ENCODE results near the gene SHANK3. TPM values are rescaled to one million over a fixed set of nuclear protein-coding genes. Genes with fewer than 3 reads are reported as not detected.

Gene SHANK3
- total and polyA plus RNA-seq, 2 of the 8 experiments (the other 6 are each of a cell fraction or from before 2014, with no cell fraction given), result 1.5 to 6.0 TPM

- H3K79me2 ChIP-seq (ENCODE audit: control insufficient read depth in 1 of 2, insufficient read depth in 2 of 2, low read length in 2 of 2), result no peaks in the 10 kb centered on the region
- no peaks in the 10 kb centered on the region for H3K79me1 ChIP-seq (ENCODE audit: low read depth, low read length)
- no peak overlapping the region for H3K14ac ChIP-seq (ENCODE audit: insufficient read length)
- no peak overlapping the region for H2BK15ac ChIP-seq (ENCODE audit: low read length)
- CTCF ChIA-PET (ENCODE audit: partially characterized antibody), result interaction anchor here (0.7 to 2.7 kb wide), 15 partner anchors 9 to 162 kb away, joined by 3 to 14 read pairs (median 3); partner anchors contain the start of gene ARSA
- no peak overlapping the region for H3K56ac ChIP-seq (replicated peaks; ENCODE audit: insufficient read length, low read depth, low read length)
- H3K4me3 ChIP-seq (ENCODE audit: extremely low read depth in 1 of 4, insufficient read depth in 2 of 4, low read depth in 3 of 4, low read length in 4 of 4), result no peak overlapping the region
- H3K18ac ChIP-seq (ENCODE audit: extremely low read depth, low read length), result no peak overlapping the region
- H4K20me1 ChIP-seq (replicated peaks in 1 of 2; ENCODE audit: control insufficient read depth in 1 of 2, insufficient read depth in 2 of 2, low read length in 2 of 2), result peaks cover 4 to 26% of the 10 kb centered on the region in 2 experiments
- H4K8ac ChIP-seq (ENCODE audit: extremely low read depth, insufficient read depth, low read length), result no peak overlapping the region
- no peak overlapping the region for H2BK5ac ChIP-seq (ENCODE audit: low read depth, low read length)
- H3K27ac ChIP-seq (ENCODE audit: low read depth, low read length), result no peak overlapping the region
- H3K23ac ChIP-seq (ENCODE audit: insufficient read length), result no peak overlapping the region
- H2BK12ac ChIP-seq (ENCODE audit: low read depth, low read length), result no peak overlapping the region
- whole genome bisulfite sequencing, 2 experiments (ENCODE audit: extremely low coverage in 1 of 2, insufficient coverage in 1 of 2, insufficient read length in 1 of 2, insufficient replicate concordance in 2 of 2, low coverage in 1 of 2, low lambda C conversion rate in 2 of 2, missing lambda C conversion rate in 1 of 2), result 86% methylated on average over 20 of the region's 20 CpGs; no CpG with 5 or more reads in 1 of the 2 experiments
- no peak overlapping the region for H2BK120ac ChIP-seq (replicated peaks; ENCODE audit: low read depth, low read length)
- POLR2A ChIA-PET (ENCODE audit: partially characterized antibody), result interaction anchor here (1.3 kb wide), 1 partner anchor 61 kb away, joined by 3 read pairs; no protein-coding TSS in a partner anchor
- H3K4me1 ChIP-seq (replicated peaks in 1 of 4; ENCODE audit: control insufficient read depth in 3 of 4, insufficient read depth in 4 of 4, low read length in 3 of 4), result peaks cover 0 to 11% (median 3%) of the 10 kb centered on the region in 4 experiments; a peak in 4 of 7 replicates
- peaks cover 0 to 2% (median 0%) of the 10 kb centered on the region in 4 experiments; a peak in 1 of 8 replicates for H3K36me3 ChIP-seq (ENCODE audit: control insufficient read depth in 2 of 4, insufficient read depth in 4 of 4, low read length in 3 of 4)
- FAIRE-seq, result no peak
- DNase-seq (ENCODE audit: low read depth in 1 of 2, low spot score in 2 of 2), result no peak
- no peak overlapping the region for H3K4ac ChIP-seq (replicated peaks; ENCODE audit: insufficient read length, low read depth, low read length)
- H4K91ac ChIP-seq (replicated peaks; ENCODE audit: insufficient read length, low read length), result no peak overlapping the region
- peaks cover 2% of the 10 kb centered on the region; the same call in 1 of the 2 replicates for H3K23me2 ChIP-seq (ENCODE audit: low read depth, low read length)
- no peak overlapping the region for H3K4me2 ChIP-seq (ENCODE audit: insufficient read depth in 1 of 2, low read depth in 2 of 2, low read length in 2 of 2)
- no peak overlapping the region for H2BK20ac ChIP-seq (ENCODE audit: low read length)
- H4K5ac ChIP-seq (ENCODE audit: insufficient read length, low read depth, low read length), result no peak overlapping the region
- no peak overlapping the region for H2AFZ ChIP-seq (ENCODE audit: low read length)
- H2AK5ac ChIP-seq (ENCODE audit: low read depth, low read length), result no peak overlapping the region
- H3K9ac ChIP-seq (replicated peaks in 1 of 4; ENCODE audit: extremely low read depth in 1 of 4, low read depth in 3 of 4, low read length in 3 of 4), result no peak overlapping the region
- no peaks in the 10 kb centered on the region for H3K9me3 ChIP-seq (ENCODE audit: insufficient read depth in 2 of 2, low read depth in 1 of 2, low read length in 1 of 2)
- H3K27me3 ChIP-seq (replicated peaks in 1 of 4; ENCODE audit: control insufficient read depth in 3 of 4, extremely low read depth in 1 of 4, insufficient read depth in 3 of 4, low read length in 3 of 4), result peaks cover 2 to 12% (median 5%) of the 10 kb centered on the region in 4 experiments; a peak in 6 of 7 replicates
- TF ChIP-seq CEBPB (IDR thresholded peaks at IDR 0.05; ENCODE audit: low read depth, low read length), result no peak
- TF ChIP-seq BRCA1 (IDR thresholded peaks at IDR 0.05; ENCODE audit: low read depth, low read length), result no peak
- TF ChIP-seq SAP30 (IDR thresholded peaks at IDR 0.05; ENCODE audit: insufficient read depth, insufficient replicate concordance, low read length), result no peak
- no peak for TF ChIP-seq ZNF274 (IDR thresholded peaks at IDR 0.05; ENCODE audit: borderline replicate concordance, extremely low read depth, low read length)
- TF ChIP-seq KDM1A (IDR thresholded peaks at IDR 0.05; ENCODE audit: borderline replicate concordance, low read length), result no peak
- no peak for TF ChIP-seq ATF2 (IDR thresholded peaks at IDR 0.05; ENCODE audit: low read length)
- TF ChIP-seq MAFK (IDR thresholded peaks at IDR 0.05; ENCODE audit: low read depth, low read length), result no peak
- TF ChIP-seq POLR2A (IDR thresholded peaks at IDR 0.05; ENCODE audit: control extremely low read depth in 1 of 2, low read depth in 2 of 2, low read length in 2 of 2), result no peak
- no peak for TF ChIP-seq EZH2 (IDR thresholded peaks at IDR 0.05; ENCODE audit: low read depth, low read length, severe bottlenecking)
- TF ChIP-seq SUZ12 (IDR thresholded peaks at IDR 0.05; ENCODE audit: low read length), result no peak
Observed at GRCh38 chr22:50702821-50703725, 30.4 kb downstream of the SHANK3 start.
